Uterus (tissue), 4 donors: ENCODE results near the gene IFRD2. TPM values are rescaled to one million over a fixed set of nuclear protein-coding genes. Genes with fewer than 3 reads are reported as not detected.
"Not testable (repeated sequence)": the region's sequence is repeated elsewhere in the genome, so short reads cannot be mapped to it uniquely, and the experiment has no call there.

Source experiments
- DNase-seq, 2 donors: peaks; one replicate each; pipeline ENCODE4 v3.0.0-alpha.2; 2019 to 2020
- H3K27ac ChIP-seq, 2 donors: fragments of 200-600 bp; sonication (generic); 1 replicate in 1 of 2; 2 replicates in 1 of 2; pipeline ENCODE4 v1.5.1; 2016 to 2018
- H3K27me3 ChIP-seq, 2 donors: fragments of 200-600 bp; sonication (generic); one replicate each; pipeline ENCODE4 v1.5.1; 2018 to 2019; ENCODE audit warnings: control low read depth in 1 of 2
- H3K36me3 ChIP-seq, 2 donors: fragments of 200-600 bp; sonication (generic); one replicate each; pipeline ENCODE4 v1.5.1; 2019; ENCODE audit warnings: control low read depth in 1 of 2
- H3K4me1 ChIP-seq, 2 donors: fragments of 200-600 bp; sonication (generic); one replicate each; pipeline ENCODE4 v1.5.1; 2018 to 2019; ENCODE audit warnings: control low read depth in 1 of 2
- H3K4me3 ChIP-seq, 2 donors: fragments of 200-600 bp; sonication (generic); 1 replicate in 1 of 2; 2 replicates in 1 of 2; pipeline ENCODE4 v1.5.1; 2018 to 2019; ENCODE audit warnings: mild to moderate bottlenecking in 1 of 2
- H3K9me3 ChIP-seq, 2 donors: fragments of 200-600 bp; sonication (generic); one replicate each; pipeline ENCODE4 v1.5.1; 2019; ENCODE audit warnings: control low read depth in 1 of 2
- CTCF ChIP-seq, 4 experiments: fragments of 200-600 bp in 2 of 4; fragments of 450-650 bp in 2 of 4; sonication (generic) in 2 of 4; IDR thresholded peaks; one replicate each; pipeline ENCODE4 v1.5.1; 2016 to 2019; ENCODE audit warnings: antibody characterized with exemption in 4 of 4, mild to moderate bottlenecking in 2 of 4, moderate library complexity in 1 of 4
- POLR2A ChIP-seq, 2 donors: fragments of 450-650 bp; IDR thresholded peaks; one replicate each; pipeline ENCODE4 v1.6.1; 2016; ENCODE audit warnings: antibody characterized with exemption in 2 of 2, mild to moderate bottlenecking in 1 of 2, moderate library complexity in 1 of 2
- intact Hi-C: fragments of 100-400 bp; cut with DNase I; formaldehyde crosslinking; loops from one replicate; pipeline ENCODE4 v1.15.1; 2023; ENCODE audit warnings: low total_unique reads
- total RNA-seq, 4 donors: library from RNA; depleted of rRNA in 3 of 4; stranded (reverse); fragments of >200 nt in 3 of 4; gene quantifications; one replicate each; pipeline versions ENCODE4 v1.1.0 to v1.2.4, GENCODE V29; 2014 to 2023
- donor health status: DM: yes; HTN: yes; CAD: no.

Gene IFRD2
- total RNA-seq, 4 donors from 2014 or later = 14.1 to 81.5 (median 25.1) TPM

- TF ChIP-seq CTCF (IDR thresholded peaks at IDR 0.05) (no peak), POLR2A (IDR thresholded peaks at IDR 0.05) (no peak)
- intact Hi-C loops = no loop called here
- H3K27me3 ChIP-seq = no peaks in the 10 kb centered on the region
- DNase-seq = no peak
- no peaks in the 10 kb centered on the region for H3K9me3 ChIP-seq
- peaks cover 0 to 23% of the 10 kb centered on the region in 2 donors for H3K4me1 ChIP-seq
- H3K4me3 ChIP-seq = no peak overlapping the region
- H3K27ac ChIP-seq = no peak overlapping the region
- H3K36me3 ChIP-seq = no peaks in the 10 kb centered on the region
Measured at GRCh38 chr3:50314816-50315215, 22.6 kb upstream of the IFRD2 start.

- no peak overlapping the region for H3K27ac ChIP-seq
- H3K4me3 ChIP-seq = no peak overlapping the region
- TF ChIP-seq POLR2A (IDR thresholded peaks at IDR 0.05) (no peak), CTCF (IDR thresholded peaks at IDR 0.05) (no peak)
- no peaks in the 10 kb centered on the region for H3K27me3 ChIP-seq
- intact Hi-C loops = no loop called here
- H3K36me3 ChIP-seq = no peaks in the 10 kb centered on the region
- no peak for DNase-seq
- H3K9me3 ChIP-seq = no peaks in the 10 kb centered on the region
- peaks cover 0 to 19% of the 10 kb centered on the region in 2 donors for H3K4me1 ChIP-seq
Measured at GRCh38 chr3:50314342-50314741, 22.1 kb upstream of the IFRD2 start.

GRCh38 chr3:50312041-50312440 lies 19.8 kb upstream of the IFRD2 start:
- H3K27ac ChIP-seq, DNase-seq, H3K9me3 ChIP-seq, H3K4me1 ChIP-seq, H3K4me3 ChIP-seq, H3K36me3 ChIP-seq, intact Hi-C loops, H3K27me3 ChIP-seq: not testable (repeated sequence)

GRCh38 chr3:50304601-50305000 lies 12.4 kb upstream of the IFRD2 start:
- Histone ChIP-seq H3K27ac (no peak overlapping the region), H3K9me3 (no peaks in the 10 kb centered on the region), H3K4me1 (no peaks in the 10 kb centered on the region), H3K27me3 (no peaks in the 10 kb centered on the region), H3K4me3 (no peak overlapping the region), H3K36me3 (no peaks in the 10 kb centered on the region)
- TF ChIP-seq CTCF (IDR thresholded peaks at IDR 0.05) = no peak
- no peak for TF ChIP-seq POLR2A (IDR thresholded peaks at IDR 0.05)
- intact Hi-C loops = no loop called here
- no peak for DNase-seq

GRCh38 chr3:50303013-50303815 lies 11.0 kb upstream of the IFRD2 start, which contains the start of gene HYAL1:
Gene HYAL1 (minus strand): TSS chr3:50303574. CDS start chr3:50302956, 618 bp downstream.
- H3K4me1 ChIP-seq = peaks cover 0 to 6% of the 10 kb centered on the region in 2 donors
- no peaks in the 10 kb centered on the region for H3K36me3 ChIP-seq
- H3K27me3 ChIP-seq = no peaks in the 10 kb centered on the region
- H3K4me3 ChIP-seq = peak within 1 kb of the TSS in 1 of 2 donors; percentile 7
- peak within 1 kb of the TSS; percentile 69 to 79 for H3K27ac ChIP-seq
- peak in 2 of 4 experiments; percentile 13 to 16 for TF ChIP-seq CTCF (IDR thresholded peaks at IDR 0.05)
- no peak for TF ChIP-seq POLR2A (IDR thresholded peaks at IDR 0.05)
- no peaks in the 10 kb centered on the region for H3K9me3 ChIP-seq
- peak; percentile 67 to 79 for DNase-seq
- intact Hi-C loops = no loop called here
